HL-60 (cell line): ENCODE results near the gene C14orf93.

Experiments used
- DNase-seq, 2 experiments: peaks; one replicate each; pipeline ENCODE4 v3.0.0-alpha.2; 2010 to 2020; ENCODE audit warnings: low read depth in 1 of 2, low spot score in 1 of 2
- H3K27ac ChIP-seq: fragments of 250-450 bp; sonication (Bioruptor Pico); replicated peaks from 2 replicates; pipeline ENCODE4 v1.5.1; 2020; ENCODE audit warnings: mild to moderate bottlenecking, moderate library complexity
- H3K27me3 ChIP-seq: fragments of 250-450 bp; sonication (Bioruptor Pico); 2 replicates; pipeline ENCODE4 v1.5.1; 2021; ENCODE audit warnings: mild to moderate bottlenecking, moderate library complexity; ENCODE audit not compliant: insufficient read depth, poor library complexity, severe bottlenecking
- H3K4me3 ChIP-seq: replicated peaks from 2 replicates; pipeline ENCODE4 v1.5.1; 2011; ENCODE audit warnings: mild to moderate bottlenecking, control low read depth, low read length; ENCODE audit not compliant: insufficient read depth
- CTCF ChIP-seq: IDR thresholded peaks from one replicate; pipeline ENCODE4 v1.5.1; 2011; ENCODE audit warnings: low read length, control low read depth, inconsistent platforms; ENCODE audit not compliant: insufficient read depth
- GABPA ChIP-seq: IDR thresholded peaks from 2 replicates; pipeline ENCODE4 v1.6.1; 2012; ENCODE audit warnings: low read depth
- POLR2AphosphoS5 ChIP-seq: IDR thresholded peaks from 2 replicates; pipeline ENCODE4 v1.6.1; 2012; ENCODE audit warnings: low read depth
- REST ChIP-seq: IDR thresholded peaks from 2 replicates; pipeline ENCODE4 v1.6.1; 2012; ENCODE audit warnings: low read depth; ENCODE audit not compliant: insufficient replicate concordance
- SPI1 ChIP-seq: IDR thresholded peaks from 2 replicates; pipeline ENCODE4 v1.6.1; 2012; ENCODE audit warnings: low read depth, mild to moderate bottlenecking, borderline replicate concordance
- long read RNA-seq: library from polyadenylated mRNA; unstranded; transcript quantifications from one replicate; pipeline ENCODE4 v2.0.0, GENCODE V29; 2020

C14orf93 gene
- long read RNA-seq, transcript C14orf93-201 (7 exons, 3,354 nt): major isoform, 29 of 50 reads
- long read RNA-seq, partial matches to known transcripts: 4 of 50 reads
- long read RNA-seq, other reads (novel, unspliced or antisense): 13 of 50 reads

GRCh38 chr14:23009939-23010726, at the start of gene C14orf93:
Gene C14orf93, minus strand, starts transcription at chr14:23010143. Its CDS starts 11,120 bp downstream, at chr14:22999023.
- H3K27ac ChIP-seq: peak within 1 kb of the TSS; percentile 95
- H3K4me3 ChIP-seq: peak within 1 kb of the TSS; percentile 42
- DNase-seq: peak; percentile 47 to 81
- H3K27me3 ChIP-seq: no peaks in the 10 kb centered on the region
- TF ChIP-seq SPI1: peak; percentile 71
- 0 out of 2 replicates have a peak, but pooled peaks have one; percentile 37 for TF ChIP-seq POLR2AphosphoS5
- TF ChIP-seq CTCF: no peak
- no peak for TF ChIP-seq GABPA
- peak; percentile 39 for TF ChIP-seq REST

GRCh38 chr14:23058654-23059504, 48.9 kb upstream of the C14orf93 start:
- DNase-seq: no peak
- Histone ChIP-seq H3K27me3 (no peaks in the 10 kb centered on the region), H3K27ac (no peak overlapping the region), H3K4me3 (no peak overlapping the region)
- TF ChIP-seq SPI1 (no peak), REST (no peak), POLR2AphosphoS5 (no peak), GABPA (no peak), CTCF (no peak)

GRCh38 chr14:23057757-23058653, 48.1 kb upstream of the C14orf93 start:
- TF ChIP-seq CTCF (peak; percentile 84), SPI1 (no peak), POLR2AphosphoS5 (peak; percentile 88)
- DNase-seq: peak; percentile 80 to 89
- Histone ChIP-seq H3K27me3 (no peaks in the 10 kb centered on the region), H3K27ac (peak overlapping the region; percentile 24; the same call in 1 of the 2 replicates), H3K4me3 (peak overlapping the region; percentile 63)
